ENCODE results near the gene PLCB3.

PLCB3 gene

GRCh38 chr11:64250415-64251015 is 815 bp upstream of the PLCB3 start:
- no peak for DNase-seq (ENCODE audit: low read depth)

- no peak for DNase-seq (ENCODE audit: low read depth)
These were observed 348 bp downstream of the PLCB3 start for GRCh38 chr11:64251753-64252002.

- no peak for DNase-seq (ENCODE audit: low read depth)
These were observed 908 bp downstream of the PLCB3 start for GRCh38 chr11:64252003-64252872.

GRCh38 chr11:64253043-64253442 is 1.7 kb downstream of the PLCB3 start:
- DNase-seq (ENCODE audit: low read depth) = no peak

- no peak for DNase-seq (ENCODE audit: low read depth)
These were observed 2.2 kb downstream of the PLCB3 start for GRCh38 chr11:64253481-64253880.

GRCh38 chr11:64254326-64254725 is 3.0 kb downstream of the PLCB3 start:
- DNase-seq (ENCODE audit: low read depth) = no peak

GRCh38 chr11:64255135-64256128 is 4.1 kb downstream of the PLCB3 start:
- DNase-seq (ENCODE audit: low read depth) = no peak

- no peak for DNase-seq (ENCODE audit: low read depth)
These were observed 5.0 kb downstream of the PLCB3 start for GRCh38 chr11:64256300-64256699.

- DNase-seq (ENCODE audit: low read depth) = no peak
These were observed 7.0 kb downstream of the PLCB3 start for GRCh38 chr11:64258356-64258755.

GRCh38 chr11:64258946-64259532 is 7.7 kb downstream of the PLCB3 start:
- DNase-seq (ENCODE audit: low read depth) = no peak

- no peak for DNase-seq (ENCODE audit: low read depth)
These were observed 8.3 kb downstream of the PLCB3 start for GRCh38 chr11:64259533-64260067.

- no peak for DNase-seq (ENCODE audit: low read depth)
These were observed 8.9 kb downstream of the PLCB3 start for GRCh38 chr11:64260147-64260708.

GRCh38 chr11:64261556-64262080 is 10.3 kb downstream of the PLCB3 start:
- no peak for DNase-seq (ENCODE audit: low read depth)

GRCh38 chr11:64262271-64263002 is 11.1 kb downstream of the PLCB3 start:
- no peak for DNase-seq (ENCODE audit: low read depth)

GRCh38 chr11:64263021-64263946 is 12.0 kb downstream of the PLCB3 start:
- DNase-seq (ENCODE audit: low read depth) = no peak

- DNase-seq (ENCODE audit: low read depth) = no peak
These were observed 12.6 kb downstream of the PLCB3 start for GRCh38 chr11:64263947-64264317.

- no peak for DNase-seq (ENCODE audit: low read depth)
These were observed 13.1 kb downstream of the PLCB3 start for GRCh38 chr11:64264371-64264852.

GRCh38 chr11:64265176-64266160 is 14.1 kb downstream of the PLCB3 start:
- DNase-seq (ENCODE audit: low read depth) = no peak
